Liver (tissue), 3 donors: Measurements from ENCODE around the gene ERGIC3.

ENCODE experiments used
- ATF3 ChIP-seq: IDR thresholded peaks from 2 replicates; pipeline ENCODE4 v1.6.1; 2016; ENCODE audit warnings: antibody characterized with exemption
- CTCF ChIP-seq: fragments of 150-350 bp; IDR thresholded peaks from 2 replicates; pipeline ENCODE4 v1.5.1; 2017; ENCODE audit warnings: improper control_type of control experiment, low read depth, low read length; ENCODE audit not compliant: missing input control
- EGR1 ChIP-seq, 2 donors: IDR thresholded peaks; 2 replicates each; pipeline ENCODE4 v1.6.1; 2016 to 2018; ENCODE audit warnings: antibody characterized with exemption in 2 of 2, low read depth in 2 of 2
- FOXA1 ChIP-seq: IDR thresholded peaks from 2 replicates; pipeline ENCODE4 v1.6.1; 2016; ENCODE audit warnings: antibody characterized with exemption
- GABPA ChIP-seq, 2 donors: IDR thresholded peaks in 1 of 2; conservative IDR thresholded peaks in 1 of 2; 2 replicates each; pipeline ENCODE4 v1.6.1; 2016; ENCODE audit warnings: antibody characterized with exemption in 2 of 2, mild to moderate bottlenecking in 1 of 2, moderate library complexity in 1 of 2
- JUND ChIP-seq, 2 donors: IDR thresholded peaks; 2 replicates each; pipeline ENCODE4 v1.6.1; 2016; ENCODE audit warnings: antibody characterized with exemption in 2 of 2
- RAD21 ChIP-seq, 2 donors: IDR thresholded peaks; 2 replicates each; pipeline ENCODE4 v1.6.1; 2016; ENCODE audit warnings: antibody characterized with exemption in 2 of 2, mild to moderate bottlenecking in 2 of 2
- RXRA ChIP-seq, 2 donors: IDR thresholded peaks; 2 replicates each; pipeline ENCODE4 v1.6.1; 2017 to 2018; ENCODE audit warnings: antibody characterized with exemption in 2 of 2, mild to moderate bottlenecking in 1 of 2
- SP1 ChIP-seq: IDR thresholded peaks from 2 replicates; pipeline ENCODE4 v1.6.1; 2018; ENCODE audit warnings: antibody characterized with exemption, mild to moderate bottlenecking
- YY1 ChIP-seq: IDR thresholded peaks from 2 replicates; pipeline ENCODE4 v1.6.1; 2016; ENCODE audit warnings: antibody characterized with exemption, mild to moderate bottlenecking
- ZBTB33 ChIP-seq: IDR thresholded peaks from 2 replicates; pipeline ENCODE4 v1.6.1; 2016; ENCODE audit warnings: antibody characterized with exemption
- donor health status: healthy.
- donor health status: healthy.

GRCh38 chr20:35503281-35503680 is 38.6 kb upstream of the ERGIC3 start:
- TF ChIP-seq CTCF (no peak), RAD21 (IDR thresholded peaks at IDR 0.05) (no peak), SP1 (no peak), EGR1 (IDR thresholded peaks at IDR 0.05; ENCODE audit: low read depth in 2 of 2) (no peak), YY1 (no peak), ATF3 (no peak), JUND (IDR thresholded peaks at IDR 0.05) (no peak), GABPA (IDR thresholded peaks at IDR 0.05 in 1 of 2, conservative IDR thresholded peaks at IDR 0.05 in 1 of 2) (no peak), FOXA1 (no peak), RXRA (IDR thresholded peaks at IDR 0.05) (no peak), ZBTB33 (no peak)
